BE2C (cell line): Measurements from ENCODE around the gene PRKCZ.

Experiments used
- DNase-seq: peaks from one replicate; pipeline ENCODE4 v3.0.0-alpha.2; 2020
- H3K27me3 ChIP-seq: fragments of 250-450 bp; sonication (Bioruptor Pico); 2 replicates; pipeline ENCODE4 v1.5.1; 2020; ENCODE audit warnings: mild to moderate bottlenecking
- H3K36me3 ChIP-seq: fragments of 250-450 bp; sonication (Bioruptor Pico); 2 replicates; pipeline ENCODE4 v1.5.1; 2020; ENCODE audit warnings: mild to moderate bottlenecking
- H3K4me1 ChIP-seq: fragments of 250-450 bp; sonication (Bioruptor Pico); 2 replicates; pipeline ENCODE4 v1.5.1; 2020
- H3K4me3 ChIP-seq: 2 replicates; pipeline ENCODE4 v1.5.1; 2011; ENCODE audit warnings: low read depth, low read length
- H3K9me3 ChIP-seq: fragments of 250-450 bp; sonication (Bioruptor Pico); 2 replicates; pipeline ENCODE4 v1.5.1; 2020
- CTCF ChIP-seq: IDR thresholded peaks from 2 replicates; pipeline ENCODE4 v1.5.1; 2012; ENCODE audit warnings: mild to moderate bottlenecking, low read depth, low read length

The PRKCZ gene

GRCh38 chr1:2028870-2029560 lies 21.2 kb upstream of the PRKCZ start:
- Histone ChIP-seq H3K36me3 (no peaks in the 10 kb centered on the region), H3K27me3 (peaks cover 62% of the 10 kb centered on the region), H3K4me1 (no peaks in the 10 kb centered on the region), H3K4me3 (no peak overlapping the region), H3K9me3 (no peaks in the 10 kb centered on the region)
- TF ChIP-seq CTCF, result no peak
- no peak for DNase-seq

GRCh38 chr1:2029561-2029960 lies 20.6 kb upstream of the PRKCZ start:
- Histone ChIP-seq H3K27me3 (peaks cover 58% of the 10 kb centered on the region), H3K9me3 (no peaks in the 10 kb centered on the region), H3K4me3 (no peak overlapping the region), H3K4me1 (no peaks in the 10 kb centered on the region), H3K36me3 (no peaks in the 10 kb centered on the region)
- TF ChIP-seq CTCF, result no peak
- no peak for DNase-seq

- no peak for DNase-seq
- H3K36me3 ChIP-seq, result no peaks in the 10 kb centered on the region
- no peaks in the 10 kb centered on the region for H3K9me3 ChIP-seq
- no peaks in the 10 kb centered on the region for H3K4me1 ChIP-seq
- no peak for TF ChIP-seq CTCF
- H3K4me3 ChIP-seq, result no peak overlapping the region
- peaks cover 51% of the 10 kb centered on the region for H3K27me3 ChIP-seq
Observed at GRCh38 chr1:2030076-2030871, 19.9 kb upstream of the PRKCZ start.

- Histone ChIP-seq H3K36me3 (no peaks in the 10 kb centered on the region), H3K4me3 (no peak overlapping the region), H3K27me3 (peaks cover 43% of the 10 kb centered on the region), H3K9me3 (no peaks in the 10 kb centered on the region), H3K4me1 (no peaks in the 10 kb centered on the region)
- TF ChIP-seq CTCF, result no peak
- DNase-seq, result no peak
Observed at GRCh38 chr1:2031546-2032540, 18.4 kb upstream of the PRKCZ start.

GRCh38 chr1:2032737-2033136 lies 17.5 kb upstream of the PRKCZ start:
- no peaks in the 10 kb centered on the region for H3K9me3 ChIP-seq
- no peak overlapping the region for H3K4me3 ChIP-seq
- TF ChIP-seq CTCF, result no peak
- H3K27me3 ChIP-seq, result peaks cover 40% of the 10 kb centered on the region
- DNase-seq, result no peak
- no peaks in the 10 kb centered on the region for H3K4me1 ChIP-seq
- no peaks in the 10 kb centered on the region for H3K36me3 ChIP-seq
